ENCODE data around the gene RHBDD1. TPM values are rescaled to one million over a fixed set of nuclear protein-coding genes. Genes with fewer than 3 reads are reported as not detected.

RHBDD1 gene
- polyA plus RNA-seq, 1 of the 3 experiments (the other 2 are of a cell fraction) = 10.3 TPM

GRCh38 chr2:226860087-226860486 is 24.2 kb downstream of the RHBDD1 start:
- no peaks in the 10 kb centered on the region for H3K79me2 ChIP-seq (ENCODE audit: insufficient read depth)
- H3K27me3 ChIP-seq (ENCODE audit: insufficient read depth) = no peaks in the 10 kb centered on the region
- H4K20me1 ChIP-seq (ENCODE audit: insufficient read depth) = no peaks in the 10 kb centered on the region
- H3K4me2 ChIP-seq = no peak overlapping the region
- TF ChIP-seq, protein P1, sequence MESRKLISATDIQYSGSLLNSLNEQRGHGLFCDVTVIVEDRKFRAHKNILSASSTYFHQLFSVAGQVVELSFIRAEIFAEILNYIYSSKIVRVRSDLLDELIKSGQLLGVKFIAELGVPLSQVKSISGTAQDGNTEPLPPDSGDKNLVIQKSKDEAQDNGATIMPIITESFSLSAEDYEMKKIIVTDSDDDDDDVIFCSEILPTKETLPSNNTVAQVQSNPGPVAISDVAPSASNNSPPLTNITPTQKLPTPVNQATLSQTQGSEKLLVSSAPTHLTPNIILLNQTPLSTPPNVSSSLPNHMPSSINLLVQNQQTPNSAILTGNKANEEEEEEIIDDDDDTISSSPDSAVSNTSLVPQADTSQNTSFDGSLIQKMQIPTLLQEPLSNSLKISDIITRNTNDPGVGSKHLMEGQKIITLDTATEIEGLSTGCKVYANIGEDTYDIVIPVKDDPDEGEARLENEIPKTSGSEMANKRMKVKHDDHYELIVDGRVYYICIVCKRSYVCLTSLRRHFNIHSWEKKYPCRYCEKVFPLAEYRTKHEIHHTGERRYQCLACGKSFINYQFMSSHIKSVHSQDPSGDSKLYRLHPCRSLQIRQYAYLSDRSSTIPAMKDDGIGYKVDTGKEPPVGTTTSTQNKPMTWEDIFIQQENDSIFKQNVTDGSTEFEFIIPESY (IDR thresholded peaks at IDR 0.05; ENCODE audit: borderline replicate concordance, low read depth) = no peak
- TF ChIP-seq GATA2 (CRISPR knock-in tag; IDR thresholded peaks at IDR 0.05) = no peak
- TF ChIP-seq JUND (IDR thresholded peaks at IDR 0.05) = no peak
- TF ChIP-seq TEAD4 (IDR thresholded peaks at IDR 0.05; ENCODE audit: borderline replicate concordance, insufficient read depth) = no peak
- TF ChIP-seq TCF12 (IDR thresholded peaks at IDR 0.05) = no peak
- no peak for TF ChIP-seq GABPA (IDR thresholded peaks at IDR 0.05; ENCODE audit: low read depth)
- TF ChIP-seq USF1 (IDR thresholded peaks at IDR 0.05; ENCODE audit: borderline replicate concordance, low read depth) = no peak
- no peak for TF ChIP-seq FOXM1 (IDR thresholded peaks at IDR 0.05; ENCODE audit: low read depth)
- TF ChIP-seq POLR2AphosphoS5 (IDR thresholded peaks at IDR 0.05; ENCODE audit: low read depth, low read length) = no peak
- H2AFZ ChIP-seq (ENCODE audit: low read depth) = no peak overlapping the region
- peaks cover 5 to 6% of the 10 kb centered on the region in 2 experiments for H3K36me3 ChIP-seq (replicated peaks in 1 of 2; ENCODE audit: control insufficient read depth in 1 of 2, insufficient read depth in 2 of 2, low read length in 1 of 2)
- CTCF ChIA-PET = interaction anchor here (1.3 kb wide), 1 partner anchor 60 kb away, joined by 3 read pairs; no protein-coding TSS in a partner anchor
- H3K4me3 ChIP-seq (ENCODE audit: low read depth in 2 of 2, low read length in 1 of 2) = no peak overlapping the region
- peaks cover 5% of the 10 kb centered on the region for H3F3A ChIP-seq (replicated peaks; ENCODE audit: insufficient read depth)
- no peak for DNase-seq
- peaks cover 0 to 6% of the 10 kb centered on the region in 2 experiments; a peak in 2 of 4 replicates for H3K4me1 ChIP-seq (ENCODE audit: control insufficient read depth in 1 of 2, insufficient read depth in 2 of 2, low read depth in 1 of 2, low read length in 1 of 2)
- H3K9me2 ChIP-seq = no peaks in the 10 kb centered on the region
- POLR2A ChIA-PET = no interaction called here
- H3K9ac ChIP-seq = no peak overlapping the region
- no peak overlapping the region for H3K27ac ChIP-seq (ENCODE audit: low read depth in 2 of 2, low read length in 1 of 2)
- H3K9me3 ChIP-seq = no peaks in the 10 kb centered on the region

GRCh38 chr2:226862623-226863022 is 26.8 kb downstream of the RHBDD1 start:
- POLR2A ChIA-PET = no interaction called here
- Histone ChIP-seq H3K79me2 (ENCODE audit: insufficient read depth) (no peaks in the 10 kb centered on the region), H3K27me3 (ENCODE audit: insufficient read depth) (no peaks in the 10 kb centered on the region), H3K4me3 (ENCODE audit: low read depth in 2 of 2, low read length in 1 of 2) (no peak overlapping the region), H4K20me1 (ENCODE audit: insufficient read depth) (no peaks in the 10 kb centered on the region), H3K4me2 (no peak overlapping the region), H3K9me2 (no peaks in the 10 kb centered on the region), H3K9ac (no peak overlapping the region), H2AFZ (ENCODE audit: low read depth) (no peak overlapping the region), H3K27ac (ENCODE audit: low read depth in 2 of 2, low read length in 1 of 2) (no peak overlapping the region), H3K4me1 (ENCODE audit: control insufficient read depth in 1 of 2, insufficient read depth in 2 of 2, low read depth in 1 of 2, low read length in 1 of 2) (peaks cover 0 to 4% of the 10 kb centered on the region in 2 experiments; a peak in 1 of 4 replicates), H3K9me3 (no peaks in the 10 kb centered on the region), H3F3A (replicated peaks; ENCODE audit: insufficient read depth) (no peaks in the 10 kb centered on the region), H3K36me3 (replicated peaks in 1 of 2; ENCODE audit: control insufficient read depth in 1 of 2, insufficient read depth in 2 of 2, low read length in 1 of 2) (peaks cover 13 to 16% of the 10 kb centered on the region in 2 experiments)
- no peak for TF ChIP-seq FOSL2 (IDR thresholded peaks at IDR 0.05; ENCODE audit: borderline replicate concordance, low read depth)
- no peak for TF ChIP-seq ELF1 (IDR thresholded peaks at IDR 0.05)
- TF ChIP-seq, protein P2, sequence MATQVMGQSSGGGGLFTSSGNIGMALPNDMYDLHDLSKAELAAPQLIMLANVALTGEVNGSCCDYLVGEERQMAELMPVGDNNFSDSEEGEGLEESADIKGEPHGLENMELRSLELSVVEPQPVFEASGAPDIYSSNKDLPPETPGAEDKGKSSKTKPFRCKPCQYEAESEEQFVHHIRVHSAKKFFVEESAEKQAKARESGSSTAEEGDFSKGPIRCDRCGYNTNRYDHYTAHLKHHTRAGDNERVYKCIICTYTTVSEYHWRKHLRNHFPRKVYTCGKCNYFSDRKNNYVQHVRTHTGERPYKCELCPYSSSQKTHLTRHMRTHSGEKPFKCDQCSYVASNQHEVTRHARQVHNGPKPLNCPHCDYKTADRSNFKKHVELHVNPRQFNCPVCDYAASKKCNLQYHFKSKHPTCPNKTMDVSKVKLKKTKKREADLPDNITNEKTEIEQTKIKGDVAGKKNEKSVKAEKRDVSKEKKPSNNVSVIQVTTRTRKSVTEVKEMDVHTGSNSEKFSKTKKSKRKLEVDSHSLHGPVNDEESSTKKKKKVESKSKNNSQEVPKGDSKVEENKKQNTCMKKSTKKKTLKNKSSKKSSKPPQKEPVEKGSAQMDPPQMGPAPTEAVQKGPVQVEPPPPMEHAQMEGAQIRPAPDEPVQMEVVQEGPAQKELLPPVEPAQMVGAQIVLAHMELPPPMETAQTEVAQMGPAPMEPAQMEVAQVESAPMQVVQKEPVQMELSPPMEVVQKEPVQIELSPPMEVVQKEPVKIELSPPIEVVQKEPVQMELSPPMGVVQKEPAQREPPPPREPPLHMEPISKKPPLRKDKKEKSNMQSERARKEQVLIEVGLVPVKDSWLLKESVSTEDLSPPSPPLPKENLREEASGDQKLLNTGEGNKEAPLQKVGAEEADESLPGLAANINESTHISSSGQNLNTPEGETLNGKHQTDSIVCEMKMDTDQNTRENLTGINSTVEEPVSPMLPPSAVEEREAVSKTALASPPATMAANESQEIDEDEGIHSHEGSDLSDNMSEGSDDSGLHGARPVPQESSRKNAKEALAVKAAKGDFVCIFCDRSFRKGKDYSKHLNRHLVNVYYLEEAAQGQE (IDR thresholded peaks at IDR 0.05; ENCODE audit: low read depth, low read length) = no peak
- no peak for TF ChIP-seq SMC3 (IDR thresholded peaks at IDR 0.05; ENCODE audit: low read depth, low read length)
- TF ChIP-seq TEAD4 (IDR thresholded peaks at IDR 0.05; ENCODE audit: borderline replicate concordance, insufficient read depth) = no peak
- WGBS (ENCODE audit: low lambda C conversion rate) = 83% methylated on average over 2 of the region's 2 CpGs
- no peak for DNase-seq
- CTCF ChIA-PET = interaction anchor here (1.0 to 1.6 kb wide), 2 partner anchors 32 to 171 kb away, joined by 3 read pairs; no protein-coding TSS in a partner anchor

Measured in SK-N-SH (cell line).